Body of pancreas (tissue), 4 donors: Measurements from ENCODE around the gene DNAJC13.

ENCODE experiments used
- CTCF ChIP-seq, 7 experiments: fragments of 450-650 bp in 4 of 7; fragments of 200-600 bp in 3 of 7; sonication (generic) in 3 of 7; IDR thresholded peaks; one replicate each; pipeline ENCODE4 v1.5.1; 2016 to 2019; ENCODE audit warnings: antibody characterized with exemption in 7 of 7
- POLR2A ChIP-seq, 3 donors: fragments of 450-650 bp; IDR thresholded peaks; one replicate each; pipeline ENCODE4 v1.6.1; 2016; ENCODE audit warnings: antibody characterized with exemption in 3 of 3, mild to moderate bottlenecking in 2 of 3

- TF ChIP-seq CTCF (IDR thresholded peaks at IDR 0.05), result no peak
- no peak for TF ChIP-seq POLR2A (IDR thresholded peaks at IDR 0.05)
These were observed 42.2 kb downstream of the DNAJC13 start for GRCh38 chr3:132459551-132459950.
